T-helper 22 cell (primary cell): ENCODE measurements around the gene RAB12.

Experiments
- DNase-seq: peaks from one replicate; pipeline ENCODE4 v3.0.0-alpha.2; 2020; ENCODE audit warnings: low read depth

The RAB12 gene

DNA sequence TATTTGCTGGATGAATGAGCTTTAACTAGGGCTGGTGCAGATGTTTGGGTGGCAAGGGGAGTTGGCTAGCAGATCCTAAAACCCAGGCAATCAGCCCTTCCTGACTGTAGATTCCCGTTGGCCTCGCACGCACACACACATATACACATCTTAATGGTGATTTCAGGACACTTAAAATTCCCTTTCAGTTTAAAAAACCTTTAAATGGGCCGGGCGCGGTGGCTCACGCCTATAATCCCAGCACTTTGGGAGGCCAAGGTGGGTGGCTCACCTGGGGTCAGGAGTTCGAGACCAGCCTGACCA is 76.6 kb downstream of the RAB12 start:
- DNase-seq = no peak

DNA sequence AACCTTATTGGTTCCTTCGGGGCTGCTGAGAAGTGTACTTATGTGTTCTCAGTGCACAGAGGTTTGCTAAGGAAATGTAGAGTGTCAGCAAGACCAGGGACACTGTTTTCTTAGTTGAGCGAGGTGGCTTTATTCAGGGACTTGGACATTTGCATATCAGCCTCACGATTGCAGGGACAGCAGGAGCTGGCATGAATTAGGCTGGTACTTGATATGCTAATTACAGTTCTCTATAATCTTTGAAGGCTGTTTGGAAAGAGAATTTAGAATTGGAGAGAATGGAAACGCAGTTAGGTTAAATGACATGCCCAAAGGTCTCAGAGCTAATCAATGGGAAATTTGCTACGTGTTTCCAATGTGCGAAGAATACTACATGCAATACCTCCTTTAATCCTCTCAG is 77.4 kb downstream of the RAB12 start:
- no peak for DNase-seq

DNA sequence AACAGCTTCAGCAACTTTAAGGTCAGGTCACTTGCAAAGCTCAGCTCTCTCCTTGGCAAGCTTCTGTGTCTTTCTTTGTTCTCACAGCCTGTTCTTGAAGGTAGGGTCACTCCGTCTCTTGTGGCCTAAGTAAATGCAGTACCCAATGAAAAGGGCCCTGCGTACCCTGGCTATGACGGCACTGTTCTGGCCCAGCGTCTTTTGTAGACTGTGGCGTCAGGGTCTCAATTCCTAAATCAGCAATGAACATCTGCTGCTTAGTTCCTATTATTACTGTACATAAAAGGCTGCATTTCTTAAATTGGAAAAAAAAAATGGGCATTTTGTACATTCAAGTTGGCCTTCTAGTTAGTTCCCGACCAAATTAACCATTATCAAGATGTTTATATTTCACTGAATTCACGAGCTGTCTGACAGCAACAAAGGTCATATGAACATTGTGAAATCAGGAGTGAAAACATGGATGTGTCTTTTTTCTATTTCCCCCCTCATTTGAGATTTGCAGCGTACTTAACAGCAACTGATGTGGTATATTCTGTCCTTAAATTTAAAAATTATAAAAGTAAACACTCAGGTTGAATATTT is 79.1 kb downstream of the RAB12 start:
- no peak for DNase-seq

DNA sequence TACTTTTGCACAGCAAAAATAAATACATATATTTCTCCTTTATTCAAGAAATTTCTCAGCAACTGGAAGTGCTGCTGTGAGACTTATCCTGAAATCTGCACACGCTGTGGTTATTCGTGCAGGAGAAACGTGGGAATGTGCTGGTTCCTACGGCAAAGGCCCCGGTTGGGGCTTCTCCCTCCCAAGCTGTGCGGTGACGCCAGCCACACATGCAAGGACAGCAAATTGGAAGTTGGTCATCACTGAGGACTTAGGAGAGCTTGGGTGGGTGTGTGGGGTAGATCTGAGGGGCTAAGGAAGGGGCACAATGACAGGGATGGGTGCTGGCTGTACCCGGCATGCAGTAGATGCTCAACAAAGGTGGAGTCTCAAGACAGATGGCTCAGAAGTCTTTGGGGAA is 79.6 kb downstream of the RAB12 start:
- DNase-seq = no peak
